ACC112 (cell line): ENCODE data around the gene KLHL2.

ENCODE experiments used
- H2AFZ ChIP-seq: fragments of 200-600 bp; sonication (generic); one replicate; pipeline ENCODE4 v1.6.0; 2017; ENCODE audit warnings: antibody characterized with exemption, low read length; ENCODE audit not compliant: unreplicated experiment
- H3K27ac ChIP-seq: fragments of 200-600 bp; sonication (generic); 2 replicates; pipeline ENCODE4 v1.5.1; 2014; ENCODE audit warnings: low read depth, mild to moderate bottlenecking, antibody characterized with exemption, low read length, moderate library complexity
- H3K27me3 ChIP-seq: fragments of 200-600 bp; sonication (generic); 2 replicates; pipeline ENCODE4 v1.6.1; 2014; ENCODE audit warnings: mild to moderate bottlenecking, antibody characterized with exemption, low read length, moderate library complexity, mixed read lengths; ENCODE audit not compliant: insufficient read depth
- H3K36me3 ChIP-seq: fragments of 200-600 bp; sonication (generic); 2 replicates; pipeline ENCODE4 v1.6.1; 2016; ENCODE audit warnings: mild to moderate bottlenecking, antibody characterized with exemption, low read length, moderate library complexity, mixed read lengths; ENCODE audit not compliant: insufficient read depth
- H3K4me1 ChIP-seq: fragments of 200-600 bp; sonication (generic); one replicate; pipeline ENCODE4 v1.6.1; 2016; ENCODE audit warnings: low read length, mixed read lengths; ENCODE audit not compliant: insufficient read depth, unreplicated experiment, control insufficient read depth
- H3K4me3 ChIP-seq: fragments of 200-600 bp; sonication (generic); 2 replicates; pipeline ENCODE4 v1.5.1; 2014; ENCODE audit warnings: mild to moderate bottlenecking, low read depth, low read length
- H3K79me2 ChIP-seq: fragments of 200-600 bp; sonication (generic); one replicate; pipeline ENCODE4 v1.6.0; 2016; ENCODE audit warnings: low read length; ENCODE audit not compliant: control insufficient read depth, unreplicated experiment, insufficient read depth

The KLHL2 gene

GRCh38 chr4:165319030-165319429, 111.7 kb downstream of the KLHL2 start:
- no peaks in the 10 kb centered on the region for H3K79me2 ChIP-seq
- H2AFZ ChIP-seq, result no peak overlapping the region
- 0 out of 2 replicates have a peak, but pooled peaks cover 5% of the 10 kb centered on the region for H3K36me3 ChIP-seq
- H3K4me1 ChIP-seq, result no peaks in the 10 kb centered on the region
- H3K27me3 ChIP-seq, result no peaks in the 10 kb centered on the region
- no peak overlapping the region for H3K4me3 ChIP-seq
- H3K27ac ChIP-seq, result no peak overlapping the region

- no peak overlapping the region for H3K27ac ChIP-seq
- H3K27me3 ChIP-seq, result no peaks in the 10 kb centered on the region
- no peaks in the 10 kb centered on the region for H3K4me1 ChIP-seq
- H3K36me3 ChIP-seq, result 0 out of 2 replicates have a peak, but pooled peaks cover 3% of the 10 kb centered on the region
- H3K79me2 ChIP-seq, result no peaks in the 10 kb centered on the region
- no peak overlapping the region for H3K4me3 ChIP-seq
- no peak overlapping the region for H2AFZ ChIP-seq
Measured at GRCh38 chr4:165319509-165319908, 112.1 kb downstream of the KLHL2 start.

GRCh38 chr4:165324236-165324917, 117.0 kb downstream of the KLHL2 start:
- H3K36me3 ChIP-seq, result 0 out of 2 replicates have a peak, but pooled peaks cover 3% of the 10 kb centered on the region
- no peak overlapping the region for H2AFZ ChIP-seq
- no peak overlapping the region for H3K4me3 ChIP-seq
- no peak overlapping the region for H3K27ac ChIP-seq
- no peaks in the 10 kb centered on the region for H3K27me3 ChIP-seq
- peaks cover 19% of the 10 kb centered on the region for H3K79me2 ChIP-seq
- H3K4me1 ChIP-seq, result peaks cover 21% of the 10 kb centered on the region

- Histone ChIP-seq H3K4me1 (peaks cover 21% of the 10 kb centered on the region), H3K36me3 (0 out of 2 replicates have a peak, but pooled peaks cover 3% of the 10 kb centered on the region), H3K4me3 (no peak overlapping the region), H3K27ac (peak overlapping the region; percentile 91; the same call in 1 of the 2 replicates), H3K27me3 (no peaks in the 10 kb centered on the region), H2AFZ (no peak overlapping the region), H3K79me2 (peaks cover 23% of the 10 kb centered on the region)
Measured at GRCh38 chr4:165324918-165325304, 117.5 kb downstream of the KLHL2 start.

- H2AFZ ChIP-seq, result peak overlapping the region; percentile 83
- H3K79me2 ChIP-seq, result peaks cover 33% of the 10 kb centered on the region
- peak overlapping the region; percentile 91 for H3K27ac ChIP-seq
- no peaks in the 10 kb centered on the region for H3K27me3 ChIP-seq
- peak overlapping the region; percentile 95 for H3K4me3 ChIP-seq
- 0 out of 2 replicates have a peak, but pooled peaks cover 3% of the 10 kb centered on the region for H3K36me3 ChIP-seq
- peaks cover 27% of the 10 kb centered on the region for H3K4me1 ChIP-seq
Measured at GRCh38 chr4:165325732-165326512, 118.6 kb downstream of the KLHL2 start.

GRCh38 chr4:165326831-165327210, 119.5 kb downstream of the KLHL2 start:
- peak overlapping the region; percentile 83 for H2AFZ ChIP-seq
- peak overlapping the region; percentile 91 for H3K27ac ChIP-seq
- no peaks in the 10 kb centered on the region for H3K27me3 ChIP-seq
- peaks cover 42% of the 10 kb centered on the region for H3K79me2 ChIP-seq
- 0 out of 2 replicates have a peak, but pooled peaks cover 3% of the 10 kb centered on the region for H3K36me3 ChIP-seq
- peak overlapping the region; percentile 95 for H3K4me3 ChIP-seq
- H3K4me1 ChIP-seq, result peaks cover 34% of the 10 kb centered on the region

- Histone ChIP-seq H3K27ac (peak within 1 kb of the TSS; percentile 91), H3K36me3 (0 out of 2 replicates have a peak, but pooled peaks cover 3% of the 10 kb centered on the region), H3K4me3 (peak within 1 kb of the TSS; percentile 95), H3K27me3 (no peaks in the 10 kb centered on the region), H3K79me2 (peaks cover 49% of the 10 kb centered on the region), H3K4me1 (peaks cover 40% of the 10 kb centered on the region), H2AFZ (peak within 1 kb of the TSS; percentile 83)
Measured at GRCh38 chr4:165327211-165328100, 120.1 kb downstream of the KLHL2 start, which contains the start of gene MSMO1. TSS of gene MSMO1 (plus strand) at chr4:165327669. CDS start at chr4:165333371, 5,702 bp downstream.

GRCh38 chr4:165328101-165328425, 120.7 kb downstream of the KLHL2 start:
- H3K79me2 ChIP-seq, result peaks cover 54% of the 10 kb centered on the region
- H2AFZ ChIP-seq, result peak overlapping the region; percentile 81
- peaks cover 3% of the 10 kb centered on the region; the same call in 1 of the 2 replicates for H3K36me3 ChIP-seq

GRCh38 chr4:165328708-165329107, 121.3 kb downstream of the KLHL2 start:
- H3K79me2 ChIP-seq, result peaks cover 54% of the 10 kb centered on the region
- H3K36me3 ChIP-seq, result peaks cover 3% of the 10 kb centered on the region; the same call in 1 of the 2 replicates
- H2AFZ ChIP-seq, result no peak overlapping the region
- H3K4me1 ChIP-seq, result peaks cover 42% of the 10 kb centered on the region
- H3K27me3 ChIP-seq, result no peaks in the 10 kb centered on the region
- H3K27ac ChIP-seq, result no peak overlapping the region
- peak overlapping the region; percentile 95 for H3K4me3 ChIP-seq

More at GRCh38 chr4:165328101-165328425, 120.7 kb downstream of the KLHL2 start:
- Histone ChIP-seq H3K27ac (peak overlapping the region; percentile 12; the same call in 1 of the 2 replicates), H3K4me3 (peak overlapping the region; percentile 95), H3K27me3 (no peaks in the 10 kb centered on the region), H3K4me1 (peaks cover 42% of the 10 kb centered on the region)

GRCh38 chr4:165330071-165330470, 122.7 kb downstream of the KLHL2 start:
- H3K27ac ChIP-seq, result no peak overlapping the region
- H3K4me3 ChIP-seq, result peak overlapping the region; percentile 32; the same call in 1 of the 2 replicates
- peaks cover 62% of the 10 kb centered on the region for H3K79me2 ChIP-seq
- no peaks in the 10 kb centered on the region for H3K27me3 ChIP-seq
- peaks cover 42% of the 10 kb centered on the region for H3K4me1 ChIP-seq
- no peaks in the 10 kb centered on the region; the same call in 1 of the 2 replicates for H3K36me3 ChIP-seq
- H2AFZ ChIP-seq, result no peak overlapping the region
